GM12875 (cell line): ENCODE measurements around the gene NCKAP5.

ENCODE experiments used
- H3K4me3 ChIP-seq: one replicate; pipeline ENCODE4 v1.5.1; 2011; ENCODE audit warnings: low read depth, low read length, control low read depth
- TF ChIP-seq, protein P1 (sequence below): IDR thresholded peaks from 2 replicates; pipeline ENCODE4 v1.5.1; 2011; ENCODE audit warnings: low read depth, mild to moderate bottlenecking, control low read depth, inconsistent platforms, low read length, moderate library complexity, borderline replicate concordance; ENCODE audit not compliant: insufficient read depth

The NCKAP5 gene

DNA sequence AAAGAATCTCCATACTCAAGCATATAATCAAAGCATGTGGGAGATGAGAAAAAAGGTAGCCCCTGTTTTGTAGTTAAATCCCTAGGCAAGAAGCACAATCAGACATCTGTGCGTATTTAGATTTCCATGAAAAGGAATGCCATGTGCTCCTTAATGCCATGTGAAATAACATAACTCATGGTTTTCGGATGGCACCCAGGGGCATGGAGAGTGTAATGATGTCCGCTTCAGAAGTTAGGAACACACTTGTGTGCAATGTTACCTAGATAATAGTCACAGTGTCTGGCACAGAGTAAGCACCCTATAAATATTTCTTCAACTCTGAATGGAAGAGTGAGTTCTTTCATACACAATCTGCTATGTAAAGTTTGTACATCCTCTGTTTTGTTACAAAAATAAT is 197.0 kb downstream of the NCKAP5 start:
- no peak overlapping the region for H3K4me3 ChIP-seq
- TF ChIP-seq, protein P1, sequence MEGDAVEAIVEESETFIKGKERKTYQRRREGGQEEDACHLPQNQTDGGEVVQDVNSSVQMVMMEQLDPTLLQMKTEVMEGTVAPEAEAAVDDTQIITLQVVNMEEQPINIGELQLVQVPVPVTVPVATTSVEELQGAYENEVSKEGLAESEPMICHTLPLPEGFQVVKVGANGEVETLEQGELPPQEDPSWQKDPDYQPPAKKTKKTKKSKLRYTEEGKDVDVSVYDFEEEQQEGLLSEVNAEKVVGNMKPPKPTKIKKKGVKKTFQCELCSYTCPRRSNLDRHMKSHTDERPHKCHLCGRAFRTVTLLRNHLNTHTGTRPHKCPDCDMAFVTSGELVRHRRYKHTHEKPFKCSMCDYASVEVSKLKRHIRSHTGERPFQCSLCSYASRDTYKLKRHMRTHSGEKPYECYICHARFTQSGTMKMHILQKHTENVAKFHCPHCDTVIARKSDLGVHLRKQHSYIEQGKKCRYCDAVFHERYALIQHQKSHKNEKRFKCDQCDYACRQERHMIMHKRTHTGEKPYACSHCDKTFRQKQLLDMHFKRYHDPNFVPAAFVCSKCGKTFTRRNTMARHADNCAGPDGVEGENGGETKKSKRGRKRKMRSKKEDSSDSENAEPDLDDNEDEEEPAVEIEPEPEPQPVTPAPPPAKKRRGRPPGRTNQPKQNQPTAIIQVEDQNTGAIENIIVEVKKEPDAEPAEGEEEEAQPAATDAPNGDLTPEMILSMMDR: no peak

DNA sequence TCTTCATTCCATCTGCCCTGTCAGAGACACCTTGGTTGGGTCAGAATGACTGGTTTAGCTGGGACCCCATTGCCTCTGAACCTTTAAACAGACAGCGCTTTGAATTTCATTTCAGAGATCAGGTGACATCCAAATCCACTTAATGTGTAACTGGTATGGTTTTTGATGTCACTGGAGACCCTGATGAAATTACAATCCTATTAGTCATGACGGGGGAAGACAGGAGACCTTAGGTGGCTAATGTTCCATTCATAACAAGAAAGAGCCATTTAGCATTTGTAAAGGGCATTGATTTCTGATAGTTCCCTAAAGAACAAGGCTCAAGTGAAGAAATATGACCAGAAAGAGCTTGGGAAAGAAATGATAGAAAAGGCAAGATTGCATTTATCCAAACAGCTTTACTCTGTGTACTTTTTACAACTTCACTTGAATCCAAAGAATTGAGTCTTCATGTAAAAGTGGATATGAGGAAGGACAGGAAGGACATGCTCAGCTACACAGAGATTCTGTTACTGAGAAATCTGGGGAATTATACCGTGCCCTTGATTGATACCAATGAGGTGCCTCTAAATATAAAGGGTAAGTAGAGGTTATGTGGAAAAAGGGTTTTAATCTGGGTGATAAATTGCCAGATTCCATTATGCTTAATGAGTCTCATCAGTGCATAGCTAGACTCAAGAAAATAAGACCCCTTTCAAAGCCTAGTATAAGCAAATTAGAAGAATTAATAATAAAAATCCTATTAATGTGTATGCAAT is 198.2 kb downstream of the NCKAP5 start:
- H3K4me3 ChIP-seq: no peak overlapping the region
- TF ChIP-seq, protein P1: no peak

DNA sequence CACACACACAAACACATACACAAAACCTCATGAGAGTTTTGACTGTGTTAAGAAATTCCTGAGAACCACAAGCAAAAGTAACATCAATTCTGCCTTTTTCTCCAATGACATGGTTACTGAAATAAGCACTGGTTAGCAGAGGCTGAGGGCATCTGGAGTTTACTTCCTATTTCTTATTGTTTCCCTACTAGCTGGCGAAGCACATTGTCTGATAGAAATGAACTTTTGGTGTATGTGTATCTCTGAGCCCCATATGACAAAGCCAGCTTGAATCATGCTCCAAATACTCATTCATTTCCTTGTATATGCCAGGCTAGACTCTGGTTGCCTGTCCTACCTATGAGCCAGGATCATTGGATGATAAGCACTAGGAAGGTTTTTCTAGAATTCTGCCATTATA is 203.1 kb downstream of the NCKAP5 start:
- no peak overlapping the region for H3K4me3 ChIP-seq
- TF ChIP-seq, protein P1: no peak

DNA sequence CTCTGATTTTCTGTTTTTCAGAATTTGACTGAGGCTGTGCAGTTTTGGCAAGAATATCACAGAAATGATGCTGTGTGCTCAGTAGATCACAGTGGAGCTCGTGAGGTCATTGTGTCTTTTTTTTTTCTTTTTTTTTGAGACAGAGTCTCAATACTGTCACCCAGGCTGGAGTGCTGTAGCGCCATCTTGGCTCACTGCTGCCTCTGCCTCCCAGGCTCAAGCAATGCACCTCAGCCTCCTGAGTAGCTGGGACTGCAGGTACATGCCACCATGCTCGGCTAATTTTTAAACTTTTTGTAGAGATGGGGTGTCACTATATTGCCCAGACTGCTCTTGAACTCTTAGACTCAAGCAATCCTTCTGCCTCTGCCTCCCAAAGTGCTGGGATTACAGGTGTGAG is 203.6 kb downstream of the NCKAP5 start:
- no peak overlapping the region for H3K4me3 ChIP-seq
- TF ChIP-seq, protein P1: no peak

DNA sequence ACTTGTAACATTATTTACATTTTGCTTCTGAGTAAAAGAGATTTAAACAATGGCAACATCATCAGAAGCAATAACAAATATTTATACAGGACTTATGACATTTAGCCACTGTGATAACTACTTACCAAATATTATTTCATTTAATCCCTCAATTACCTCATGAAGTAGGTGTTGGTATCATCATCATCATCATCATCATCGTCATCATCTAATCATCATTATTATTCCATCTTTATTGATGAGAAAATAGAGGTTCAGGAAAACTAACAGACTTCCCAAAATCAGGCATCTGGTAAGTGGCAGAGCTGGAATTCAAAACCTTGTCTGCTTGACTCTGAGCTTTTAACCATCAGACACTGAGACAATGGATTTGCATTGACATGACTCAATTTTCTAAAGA is 204.4 kb downstream of the NCKAP5 start:
- H3K4me3 ChIP-seq: no peak overlapping the region
- TF ChIP-seq, protein P1: no peak

DNA sequence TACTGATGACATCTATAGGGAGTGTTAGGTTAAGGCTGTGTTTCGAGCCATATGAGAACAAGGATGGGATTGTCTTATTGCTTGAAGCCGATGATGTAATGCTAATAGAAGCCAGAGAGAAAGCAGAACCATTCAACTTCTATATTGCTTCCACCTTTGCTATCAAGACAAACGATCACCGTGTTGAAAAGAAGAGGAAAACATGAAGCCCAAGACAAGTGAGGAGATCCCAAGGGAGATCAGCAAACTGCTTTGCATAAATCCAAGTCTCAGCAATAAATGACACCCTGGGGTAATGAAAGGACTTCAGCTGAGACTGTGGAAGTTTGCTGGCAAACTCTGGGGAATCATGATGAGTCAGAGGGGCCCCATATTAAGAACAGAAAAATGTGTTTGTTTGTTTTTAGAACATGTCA is 206.2 kb downstream of the NCKAP5 start:
- H3K4me3 ChIP-seq: no peak overlapping the region
- TF ChIP-seq, protein P1: no peak

DNA sequence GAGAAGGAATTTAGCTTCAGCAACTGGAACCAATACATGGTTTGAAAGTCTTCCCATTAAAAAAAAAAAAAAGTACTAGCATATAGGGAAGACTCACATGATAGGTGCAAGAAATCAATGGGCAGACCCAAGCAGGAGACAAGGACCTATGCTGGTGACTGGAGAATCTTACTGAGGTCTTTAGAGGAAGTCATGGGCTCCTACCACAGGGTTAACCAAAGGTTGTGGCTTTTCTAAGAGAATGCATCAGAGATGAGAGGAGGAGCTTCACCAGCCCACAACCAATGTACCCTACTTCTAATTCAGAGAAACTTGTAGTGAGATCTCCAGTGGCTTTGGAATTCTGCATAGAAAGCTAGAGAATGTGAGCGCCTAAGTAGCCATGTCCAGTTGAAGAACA is 207.4 kb downstream of the NCKAP5 start:
- TF ChIP-seq, protein P1: no peak
- no peak overlapping the region for H3K4me3 ChIP-seq
